Measurements from ENCODE around the gene COL6A3. TPM values are rescaled to one million over a fixed set of nuclear protein-coding genes. Genes with fewer than 3 reads are reported as not detected.
A peak's percentile ranks its signal among the peaks of the same experiment; 100 is the strongest.

Gene COL6A3
- total RNA-seq, 1 donor from 2014 or later: 119 TPM

GRCh38 chr2:237450583-237450982 is 36.6 kb upstream of the COL6A3 start:
- ATAC-seq (no peak), DNase-seq (peak; percentile 54)
- intact Hi-C loops (cut with DNase I): no loop called here

GRCh38 chr2:237450108-237450507 is 36.1 kb upstream of the COL6A3 start:
- Histone ChIP-seq H3K9me3 (no peaks in the 10 kb centered on the region), H3K27ac (peak overlapping the region; percentile 72), H3K27me3 (no peaks in the 10 kb centered on the region), H3K36me3 (no peaks in the 10 kb centered on the region), H3K4me1 (peaks cover 16% of the 10 kb centered on the region), H3K4me3 (no peak overlapping the region)
- peak; percentile 34 for DNase-seq
- ATAC-seq: no peak
- intact Hi-C loops (cut with DNase I): no loop called here
- TF ChIP-seq CTCF (IDR thresholded peaks at IDR 0.05): no peak

More at GRCh38 chr2:237450583-237450982, 36.6 kb upstream of the COL6A3 start:
- peaks cover 16% of the 10 kb centered on the region for H3K4me1 ChIP-seq
- no peak for TF ChIP-seq CTCF (IDR thresholded peaks at IDR 0.05)
- no peak overlapping the region for H3K27ac ChIP-seq
- no peaks in the 10 kb centered on the region for H3K9me3 ChIP-seq
- no peaks in the 10 kb centered on the region for H3K36me3 ChIP-seq
- H3K27me3 ChIP-seq: no peaks in the 10 kb centered on the region
- H3K4me3 ChIP-seq: no peak overlapping the region

- H3K4me1 ChIP-seq: peaks cover 16% of the 10 kb centered on the region
- peak; percentile 49 for ATAC-seq
- H3K4me3 ChIP-seq: no peak overlapping the region
- peak overlapping the region; percentile 72 for H3K27ac ChIP-seq
- H3K36me3 ChIP-seq: no peaks in the 10 kb centered on the region
- intact Hi-C loops (cut with DNase I): no loop called here
- no peaks in the 10 kb centered on the region for H3K9me3 ChIP-seq
- no peak for TF ChIP-seq CTCF (IDR thresholded peaks at IDR 0.05)
- peak; percentile 63 for DNase-seq
- H3K27me3 ChIP-seq: no peaks in the 10 kb centered on the region
Observed at GRCh38 chr2:237449193-237449881, 35.4 kb upstream of the COL6A3 start.

- Histone ChIP-seq H3K36me3 (no peaks in the 10 kb centered on the region), H3K27ac (no peak overlapping the region), H3K9me3 (no peaks in the 10 kb centered on the region), H3K27me3 (no peaks in the 10 kb centered on the region), H3K4me1 (peaks cover 16% of the 10 kb centered on the region), H3K4me3 (no peak overlapping the region)
- DNase-seq: peak; percentile 37
- no peak for ATAC-seq
- TF ChIP-seq CTCF (IDR thresholded peaks at IDR 0.05): no peak
- intact Hi-C loops (cut with DNase I): no loop called here
Observed at GRCh38 chr2:237448626-237449025, 34.7 kb upstream of the COL6A3 start.

GRCh38 chr2:237448171-237448570 is 34.2 kb upstream of the COL6A3 start:
- DNase-seq (peak; percentile 38), ATAC-seq (no peak)
- Histone ChIP-seq H3K4me1 (peaks cover 16% of the 10 kb centered on the region), H3K4me3 (no peak overlapping the region), H3K9me3 (no peaks in the 10 kb centered on the region), H3K27ac (no peak overlapping the region), H3K27me3 (no peaks in the 10 kb centered on the region), H3K36me3 (no peaks in the 10 kb centered on the region)
- no peak for TF ChIP-seq CTCF (IDR thresholded peaks at IDR 0.05)
- intact Hi-C loops (cut with DNase I): no loop called here

All from upper lobe of right lung (tissue), 1 donor.